ENCODE measurements around the gene ALDH3B1.
A peak's percentile ranks its signal among the peaks of the same experiment; 100 is the strongest.
"Not testable (repeated sequence)": the region's sequence is repeated elsewhere in the genome, so short reads cannot be mapped to it uniquely, and the experiment has no call there.

Gene ALDH3B1

GRCh38 chr11:68010090-68011041 lies at the start of gene ALDH3B1:
ALDH3B1 (plus strand) TSS chr11:68010327; CDS start chr11:68015298, 4,971 bp downstream.
- no peak for DNase-seq (ENCODE audit: low read depth in 3 of 3, low spot score in 1 of 3)

GRCh38 chr11:67963217-67963616 lies 46.9 kb upstream of the ALDH3B1 start:
- DNase-seq (ENCODE audit: low read depth in 3 of 3, low spot score in 1 of 3): not testable (repeated sequence)

GRCh38 chr11:67963879-67964278 lies 46.2 kb upstream of the ALDH3B1 start:
- DNase-seq (ENCODE audit: low read depth in 3 of 3, low spot score in 1 of 3): not testable (repeated sequence)

GRCh38 chr11:67964746-67965145 lies 45.4 kb upstream of the ALDH3B1 start:
- not testable (repeated sequence) for DNase-seq (ENCODE audit: low read depth in 3 of 3, low spot score in 1 of 3)

- DNase-seq (ENCODE audit: low read depth in 3 of 3, low spot score in 1 of 3): not testable (repeated sequence)
Observed at GRCh38 chr11:67965830-67966348, 44.2 kb upstream of the ALDH3B1 start.

GRCh38 chr11:67974746-67975145 lies 35.4 kb upstream of the ALDH3B1 start:
- DNase-seq (ENCODE audit: low read depth in 3 of 3, low spot score in 1 of 3): not testable (repeated sequence)

- not testable (repeated sequence) for DNase-seq (ENCODE audit: low read depth in 3 of 3, low spot score in 1 of 3)
Observed at GRCh38 chr11:67978766-67979418, 31.2 kb upstream of the ALDH3B1 start.

- DNase-seq (ENCODE audit: low read depth in 3 of 3, low spot score in 1 of 3): not testable (repeated sequence)
Observed at GRCh38 chr11:67981226-67981625, 28.9 kb upstream of the ALDH3B1 start.

- DNase-seq (ENCODE audit: low read depth in 3 of 3, low spot score in 1 of 3): not testable (repeated sequence)
Observed at GRCh38 chr11:67982255-67982857, 27.8 kb upstream of the ALDH3B1 start.

- no peak for DNase-seq (ENCODE audit: low read depth in 3 of 3, low spot score in 1 of 3)
Observed at GRCh38 chr11:67983951-67984350, 26.2 kb upstream of the ALDH3B1 start.

GRCh38 chr11:67985302-67985701 lies 24.8 kb upstream of the ALDH3B1 start:
- not testable (repeated sequence) for DNase-seq (ENCODE audit: low read depth in 3 of 3, low spot score in 1 of 3)

GRCh38 chr11:67990546-67991346 lies 19.4 kb upstream of the ALDH3B1 start:
- DNase-seq (ENCODE audit: low read depth in 3 of 3, low spot score in 1 of 3): not testable (repeated sequence)

- DNase-seq (ENCODE audit: low read depth in 3 of 3, low spot score in 1 of 3): not testable (repeated sequence)
Observed at GRCh38 chr11:67991347-67992121, 18.6 kb upstream of the ALDH3B1 start.

- DNase-seq (ENCODE audit: low read depth in 3 of 3, low spot score in 1 of 3): peak in 1 of 3 donors; percentile 33
Observed at GRCh38 chr11:67993821-67994220, 16.3 kb upstream of the ALDH3B1 start.

- not testable (repeated sequence) for DNase-seq (ENCODE audit: low read depth in 3 of 3, low spot score in 1 of 3)
Observed at GRCh38 chr11:67994387-67994786, 15.7 kb upstream of the ALDH3B1 start.

- not testable (repeated sequence) for DNase-seq (ENCODE audit: low read depth in 3 of 3, low spot score in 1 of 3)
Observed at GRCh38 chr11:67995129-67995528, 15.0 kb upstream of the ALDH3B1 start.

GRCh38 chr11:67995579-67995978 lies 14.5 kb upstream of the ALDH3B1 start:
- not testable (repeated sequence) for DNase-seq (ENCODE audit: low read depth in 3 of 3, low spot score in 1 of 3)

- no peak for DNase-seq (ENCODE audit: low read depth in 3 of 3, low spot score in 1 of 3)
Observed at GRCh38 chr11:67996051-67996450, 14.1 kb upstream of the ALDH3B1 start.

GRCh38 chr11:67996622-67997474 lies 13.3 kb upstream of the ALDH3B1 start:
- peak in 1 of 3 donors; percentile 22 for DNase-seq (ENCODE audit: low read depth in 3 of 3, low spot score in 1 of 3)
